Testis (tissue), 3 donors: Measurements from ENCODE around the gene POGLUT3. TPM values are rescaled to one million over a fixed set of nuclear protein-coding genes. Genes with fewer than 3 reads are reported as not detected.

ENCODE experiments used
- DNase-seq: peaks from one replicate; pipeline ENCODE4 v3.0.0-alpha.2; 2019
- H3K27ac ChIP-seq, 2 donors: fragments of 200-600 bp; sonication (generic); one replicate each; pipeline ENCODE4 v1.5.1; 2019
- H3K27me3 ChIP-seq: fragments of 200-600 bp; sonication (generic); one replicate; pipeline ENCODE4 v1.5.1; 2019
- H3K36me3 ChIP-seq: fragments of 200-600 bp; sonication (generic); one replicate; pipeline ENCODE4 v1.5.1; 2017; ENCODE audit warnings: low read depth; ENCODE audit errors: missing control alignments
- H3K4me1 ChIP-seq: fragments of 200-600 bp; sonication (generic); one replicate; pipeline ENCODE4 v1.5.1; 2019
- H3K4me3 ChIP-seq, 2 donors: fragments of 200-600 bp; sonication (generic); one replicate each; pipeline ENCODE4 v1.5.1; 2017 to 2019
- H3K9me3 ChIP-seq: fragments of 200-600 bp; sonication (generic); one replicate; pipeline ENCODE4 v1.5.1; 2017
- POLR2A ChIP-seq: fragments of 450-650 bp; IDR thresholded peaks from one replicate; pipeline ENCODE4 v1.6.1; 2017; ENCODE audit warnings: antibody characterized with exemption, mild to moderate bottlenecking, moderate library complexity
- WGBS, 2 donors: methylation state at CpG; one replicate each; pipeline ENCODE4 v1.1.5; 2018; 5-methylcytosine and 5-hydroxymethylcytosine counted together
- intact Hi-C: fragments of 100-400 bp; cut with DNase I; formaldehyde crosslinking; loops from one replicate; pipeline ENCODE4 v1.15.1; 2023; ENCODE audit warnings: low total_unique reads
- polyA plus RNA-seq: library from polyadenylated mRNA; stranded (reverse); fragments of 350-450 nt; fragmentation: Illumina TruSeq; extraction: RNeasy Lipid Tissue Mini Kit (QIAGEN cat#74804); gene quantifications from one replicate; pipeline ENCODE4 v1.2.3, GENCODE V29; 2014; ENCODE audit warnings: low read depth, low replicate concordance; ENCODE audit not compliant: insufficient read depth
- total RNA-seq, 2 donors: library from RNA; depleted of rRNA; stranded (reverse); fragments of >200 nt; gene quantifications; one replicate each; pipeline ENCODE4 v1.2.3, GENCODE V29; 2016
- TF ChIP-seq, protein P1 (sequence below), 3 experiments: fragments of 450-650 bp in 2 of 3; fragments of 200-600 bp in 1 of 3; sonication (generic) in 1 of 3; IDR thresholded peaks; one replicate each; pipeline ENCODE4 v1.5.1; 2016 to 2019; ENCODE audit warnings: antibody characterized with exemption in 3 of 3, mild to moderate bottlenecking in 2 of 3, moderate library complexity in 1 of 3

Gene POGLUT3
- total and polyA plus RNA-seq, 3 donors from 2014 or later: 6.5 to 10.7 (median 10.5) TPM

DNA sequence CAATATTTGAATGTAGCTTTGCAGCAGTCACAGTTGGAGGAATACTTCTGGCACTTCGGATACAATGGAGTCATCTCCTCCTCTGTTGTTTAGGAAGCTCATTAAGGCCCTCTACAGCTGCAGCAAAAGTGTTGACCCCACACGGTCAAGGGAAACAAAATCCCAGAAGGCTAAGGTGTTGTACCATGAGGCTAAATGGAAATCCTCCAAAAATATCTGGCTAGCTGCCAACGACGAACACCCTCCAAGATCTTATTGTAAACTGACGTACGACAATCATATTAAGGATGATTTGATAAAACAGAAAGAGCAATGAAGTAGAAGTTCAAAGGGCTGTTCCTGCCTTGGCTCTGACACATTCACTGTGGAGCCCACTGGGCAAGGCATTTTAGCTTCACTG is 4.0 kb downstream of the POGLUT3 start:
- TF ChIP-seq, protein P1, sequence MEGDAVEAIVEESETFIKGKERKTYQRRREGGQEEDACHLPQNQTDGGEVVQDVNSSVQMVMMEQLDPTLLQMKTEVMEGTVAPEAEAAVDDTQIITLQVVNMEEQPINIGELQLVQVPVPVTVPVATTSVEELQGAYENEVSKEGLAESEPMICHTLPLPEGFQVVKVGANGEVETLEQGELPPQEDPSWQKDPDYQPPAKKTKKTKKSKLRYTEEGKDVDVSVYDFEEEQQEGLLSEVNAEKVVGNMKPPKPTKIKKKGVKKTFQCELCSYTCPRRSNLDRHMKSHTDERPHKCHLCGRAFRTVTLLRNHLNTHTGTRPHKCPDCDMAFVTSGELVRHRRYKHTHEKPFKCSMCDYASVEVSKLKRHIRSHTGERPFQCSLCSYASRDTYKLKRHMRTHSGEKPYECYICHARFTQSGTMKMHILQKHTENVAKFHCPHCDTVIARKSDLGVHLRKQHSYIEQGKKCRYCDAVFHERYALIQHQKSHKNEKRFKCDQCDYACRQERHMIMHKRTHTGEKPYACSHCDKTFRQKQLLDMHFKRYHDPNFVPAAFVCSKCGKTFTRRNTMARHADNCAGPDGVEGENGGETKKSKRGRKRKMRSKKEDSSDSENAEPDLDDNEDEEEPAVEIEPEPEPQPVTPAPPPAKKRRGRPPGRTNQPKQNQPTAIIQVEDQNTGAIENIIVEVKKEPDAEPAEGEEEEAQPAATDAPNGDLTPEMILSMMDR (IDR thresholded peaks at IDR 0.05): no peak
- no peak for TF ChIP-seq POLR2A
- WGBS, 2 donors: 56 to 66% methylated on average over 6 of the region's 6 CpGs
- H3K9me3 ChIP-seq: no peaks in the 10 kb centered on the region
- no peaks in the 10 kb centered on the region for H3K27me3 ChIP-seq
- DNase-seq: no peak
- no peak overlapping the region for H3K4me3 ChIP-seq
- intact Hi-C loops: no loop called here
- no peaks in the 10 kb centered on the region for H3K36me3 ChIP-seq
- no peaks in the 10 kb centered on the region for H3K4me1 ChIP-seq
- no peak overlapping the region for H3K27ac ChIP-seq

- Histone ChIP-seq H3K27me3 (no peaks in the 10 kb centered on the region), H3K4me3 (no peak overlapping the region), H3K36me3 (no peaks in the 10 kb centered on the region), H3K9me3 (no peaks in the 10 kb centered on the region), H3K4me1 (no peaks in the 10 kb centered on the region), H3K27ac (no peak overlapping the region)
- DNase-seq: no peak
- intact Hi-C loops: no loop called here
- WGBS, 2 donors: 76 to 78% methylated on average over 3 of the region's 3 CpGs
- TF ChIP-seq, protein P1 (IDR thresholded peaks at IDR 0.05): no peak
- no peak for TF ChIP-seq POLR2A
These were observed 6.2 kb downstream of the POGLUT3 start for GRCh38 chr11:108491936-108492335.

DNA sequence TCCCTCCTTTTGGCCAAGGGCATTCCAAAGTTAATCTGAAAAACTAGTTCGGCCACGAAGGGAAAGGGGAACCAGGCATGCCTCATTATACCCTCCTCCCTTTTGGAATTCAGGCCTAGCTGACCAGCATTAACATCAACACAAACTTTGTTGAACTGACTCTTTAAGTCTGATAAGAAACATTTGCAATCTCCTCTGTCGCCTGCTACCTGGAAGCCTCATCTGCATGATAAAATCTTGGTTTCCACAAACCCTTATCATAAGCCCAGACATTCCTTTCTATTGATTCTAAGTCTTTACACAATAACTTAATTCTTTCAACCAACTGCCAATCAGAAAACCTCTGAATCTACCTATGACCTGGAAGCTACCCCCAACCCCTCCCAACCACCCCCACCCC is 11.4 kb downstream of the POGLUT3 start:
- no peaks in the 10 kb centered on the region for H3K9me3 ChIP-seq
- H3K27ac ChIP-seq: no peak overlapping the region
- no peaks in the 10 kb centered on the region for H3K36me3 ChIP-seq
- WGBS, 2 donors: 92 to 95% methylated on average over 3 of the region's 3 CpGs
- H3K4me3 ChIP-seq: no peak overlapping the region
- TF ChIP-seq POLR2A: no peak
- TF ChIP-seq, protein P1 (IDR thresholded peaks at IDR 0.05): no peak
- H3K4me1 ChIP-seq: no peaks in the 10 kb centered on the region
- no peak for DNase-seq
- intact Hi-C loops: no loop called here
- H3K27me3 ChIP-seq: no peaks in the 10 kb centered on the region

- H3K36me3 ChIP-seq: no peaks in the 10 kb centered on the region
- no peaks in the 10 kb centered on the region for H3K9me3 ChIP-seq
- DNase-seq: no peak
- intact Hi-C loops: no loop called here
- 96% methylated on average over 3 of the region's 3 CpGs for WGBS, 2 donors
- no peak overlapping the region for H3K4me3 ChIP-seq
- no peak overlapping the region for H3K27ac ChIP-seq
- no peak for TF ChIP-seq POLR2A
- TF ChIP-seq, protein P1 (IDR thresholded peaks at IDR 0.05): no peak
- H3K4me1 ChIP-seq: no peaks in the 10 kb centered on the region
- H3K27me3 ChIP-seq: no peaks in the 10 kb centered on the region
These were observed 11.9 kb downstream of the POGLUT3 start for GRCh38 chr11:108486331-108486730.

DNA sequence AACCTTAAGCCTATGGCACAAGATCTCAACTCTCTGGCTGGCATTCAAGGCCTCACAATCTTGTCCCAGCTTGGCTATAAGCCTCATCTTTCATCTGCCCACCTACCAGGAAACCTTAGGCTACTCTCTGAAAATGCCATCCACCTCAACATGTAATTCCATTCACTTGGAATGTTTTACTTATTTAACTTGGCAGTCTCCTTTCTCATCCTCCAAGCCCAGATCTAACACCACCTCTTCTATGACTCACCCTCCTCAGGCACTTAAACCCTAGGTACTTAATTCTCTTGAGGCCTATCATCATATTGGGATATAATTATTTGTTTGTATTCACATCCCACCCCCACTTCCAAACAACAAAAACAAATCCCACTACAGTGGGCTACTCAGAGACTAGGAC is 15.0 kb downstream of the POGLUT3 start:
- Histone ChIP-seq H3K4me1 (no peaks in the 10 kb centered on the region), H3K4me3 (no peak overlapping the region), H3K27ac (no peak overlapping the region), H3K27me3 (no peaks in the 10 kb centered on the region), H3K36me3 (no peaks in the 10 kb centered on the region), H3K9me3 (no peaks in the 10 kb centered on the region)
- TF ChIP-seq POLR2A: no peak
- TF ChIP-seq, protein P1 (IDR thresholded peaks at IDR 0.05): no peak
- intact Hi-C loops: no loop called here
- no peak for DNase-seq
